Duodenal mucosa (tissue), 2 donors: ENCODE data around the gene SLFN14.
"Not testable (repeated sequence)": the region's sequence is repeated elsewhere in the genome, so short reads cannot be mapped to it uniquely, and the experiment has no call there.

ENCODE experiments used
- H3K27ac ChIP-seq: one replicate; pipeline ENCODE4 v1.7.0; 2013; ENCODE audit warnings: low read depth, low read length
- H3K27me3 ChIP-seq, 2 donors: one replicate each; pipeline ENCODE4 v1.7.0; 2013; ENCODE audit warnings: low read length in 2 of 2, control low read depth in 1 of 2; ENCODE audit not compliant: insufficient read depth in 2 of 2, control insufficient read depth in 1 of 2
- H3K36me3 ChIP-seq, 2 donors: one replicate each; pipeline ENCODE4 v1.7.0; 2013; ENCODE audit warnings: low read length in 2 of 2, control low read depth in 1 of 2; ENCODE audit not compliant: insufficient read depth in 2 of 2, control insufficient read depth in 1 of 2
- H3K4me1 ChIP-seq, 2 donors: one replicate each; pipeline ENCODE4 v1.7.0; 2013; ENCODE audit warnings: low read length in 2 of 2, control low read depth in 1 of 2; ENCODE audit not compliant: insufficient read depth in 2 of 2, control insufficient read depth in 1 of 2
- H3K4me3 ChIP-seq, 2 donors: one replicate each; pipeline ENCODE4 v1.7.0; 2013; ENCODE audit warnings: low read length in 2 of 2, low read depth in 1 of 2
- H3K9ac ChIP-seq, 2 donors: one replicate each; pipeline ENCODE4 v1.7.0; 2013; ENCODE audit warnings: low read length in 2 of 2, low read depth in 1 of 2
- H3K9me3 ChIP-seq, 2 donors: one replicate each; pipeline ENCODE4 v1.7.0; 2013; ENCODE audit warnings: low read length in 2 of 2, control low read depth in 1 of 2; ENCODE audit not compliant: control insufficient read depth in 1 of 2

Gene SLFN14

DNA sequence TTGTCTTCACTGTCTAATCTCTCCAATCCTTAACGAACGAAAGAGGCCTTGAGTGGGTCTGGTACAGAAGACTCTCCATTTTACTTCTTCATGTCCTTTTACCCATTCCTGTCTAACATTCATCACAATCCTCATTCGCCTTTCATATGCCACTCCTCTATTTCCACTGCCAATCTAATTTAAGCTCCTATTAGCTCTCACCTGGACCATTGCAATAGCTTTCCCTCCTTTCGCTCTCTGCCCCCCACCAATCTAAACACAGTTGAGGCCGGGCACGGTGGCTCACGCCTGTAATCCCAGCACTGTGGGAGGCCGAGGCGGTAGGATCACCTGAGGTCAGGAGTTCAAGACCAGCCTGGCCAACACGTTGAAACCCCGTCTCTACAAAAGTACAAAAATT is 6.3 kb upstream of the SLFN14 start:
- Histone ChIP-seq H3K9me3 (no peaks in the 10 kb centered on the region), H3K4me3 (peak overlapping the region in 1 of 2 donors; percentile 95), H3K27me3 (no peaks in the 10 kb centered on the region), H3K36me3 (no peaks in the 10 kb centered on the region), H3K4me1 (peaks cover 4 to 23% of the 10 kb centered on the region in 2 donors), H3K9ac (no peak overlapping the region), H3K27ac (no peak overlapping the region)

DNA sequence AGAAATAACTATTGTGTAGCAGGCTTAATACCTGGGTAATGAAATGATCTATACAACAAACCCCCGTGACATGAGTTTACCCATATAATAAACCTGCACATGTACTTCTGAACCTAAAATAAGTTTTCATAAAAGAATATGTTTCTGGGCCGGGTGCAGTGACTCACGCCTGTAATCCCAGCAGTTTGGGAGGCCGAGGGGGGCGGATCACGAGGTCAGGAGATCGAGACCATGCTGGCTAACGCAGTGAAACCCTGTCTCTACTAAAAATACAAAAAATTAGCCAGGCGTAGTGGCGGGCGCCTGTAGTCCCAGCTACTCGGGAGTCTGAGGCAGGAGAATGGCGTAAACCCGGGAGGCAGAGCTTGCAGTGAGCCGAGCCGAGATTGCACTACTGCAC is 2.6 kb upstream of the SLFN14 start:
- not testable (repeated sequence) for H3K36me3 ChIP-seq, H3K4me1 ChIP-seq, H3K9ac ChIP-seq, H3K4me3 ChIP-seq, H3K27ac ChIP-seq, H3K9me3 ChIP-seq, H3K27me3 ChIP-seq

DNA sequence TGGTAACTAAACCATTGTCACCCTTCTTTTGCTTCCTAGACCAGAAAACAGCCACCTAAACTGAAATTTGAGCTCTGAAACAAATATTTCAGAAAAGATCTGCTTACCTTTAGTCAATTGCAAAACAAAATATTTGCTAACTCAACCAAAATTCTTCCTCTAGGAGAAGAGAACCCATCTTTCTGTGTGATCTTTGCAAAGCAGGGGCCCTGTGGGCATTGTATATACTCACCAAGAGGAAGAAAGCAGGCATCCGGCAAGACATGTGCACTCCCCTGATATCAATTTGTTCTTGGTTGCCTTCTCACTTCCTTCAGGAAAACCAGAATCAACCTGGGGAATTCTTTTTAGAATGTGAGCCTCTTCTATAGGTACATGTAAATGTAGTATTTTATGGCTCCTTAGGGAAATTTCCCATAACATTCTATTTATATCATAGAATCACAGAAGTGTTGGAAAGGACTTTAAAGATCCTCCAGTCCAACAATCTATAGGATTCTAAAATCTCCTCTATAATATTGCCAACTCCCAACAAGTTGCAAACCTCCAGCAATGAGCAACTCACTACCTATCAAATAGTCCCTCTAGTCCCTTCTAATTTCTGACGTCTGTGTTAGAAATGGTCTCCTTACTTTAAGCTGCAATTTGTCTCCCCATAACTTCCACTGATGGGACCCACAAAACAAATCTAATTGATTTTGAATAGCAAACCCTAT is 966 bp downstream of the SLFN14 start:
- Histone ChIP-seq H3K4me3 (no peak overlapping the region), H3K4me1 (peaks cover 4 to 9% of the 10 kb centered on the region in 2 donors), H3K36me3 (no peaks in the 10 kb centered on the region), H3K9ac (no peak overlapping the region), H3K9me3 (no peaks in the 10 kb centered on the region), H3K27me3 (peaks cover 0 to 6% of the 10 kb centered on the region in 2 donors), H3K27ac (no peak overlapping the region)

DNA sequence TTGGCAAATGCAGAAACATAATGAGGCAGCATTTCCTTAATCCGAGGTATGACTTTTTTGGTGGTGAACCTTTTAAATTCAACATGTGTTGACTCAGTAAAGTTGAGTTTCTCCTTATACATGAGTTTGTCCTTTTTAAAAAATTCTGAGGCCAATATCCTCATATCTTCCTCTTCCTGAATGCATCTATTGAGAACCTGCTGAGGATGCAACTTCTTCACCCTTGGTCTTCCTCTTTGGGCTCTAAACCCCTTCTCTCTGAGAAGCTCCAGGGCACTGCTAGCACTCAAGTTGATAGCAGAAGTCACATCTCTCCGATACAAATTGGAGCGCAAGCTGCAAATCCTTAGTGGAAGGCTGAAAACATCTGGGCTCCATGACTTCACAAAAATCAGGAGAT is 3.3 kb downstream of the SLFN14 start:
- H3K27me3 ChIP-seq, result peaks cover 0 to 6% of the 10 kb centered on the region in 2 donors

DNA sequence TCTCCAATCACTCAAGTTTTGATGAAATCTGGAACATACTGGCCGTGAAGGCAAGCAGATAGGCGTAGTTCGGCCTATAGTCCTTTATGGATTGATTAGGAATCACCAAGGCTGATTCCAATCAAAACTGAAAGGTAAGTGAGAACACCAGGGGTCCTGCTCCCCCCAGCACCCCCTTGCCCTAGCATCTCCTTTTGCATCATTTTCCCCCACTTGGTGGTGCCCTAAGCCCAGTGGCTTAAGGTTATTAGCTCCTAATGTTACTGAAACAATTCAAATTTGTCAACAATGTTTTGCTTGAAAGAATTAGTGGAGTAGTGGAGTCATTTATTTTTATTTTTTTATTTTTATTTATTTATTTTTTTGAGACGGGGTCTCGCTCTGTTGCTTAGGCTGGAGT is 4.9 kb downstream of the SLFN14 start:
- Histone ChIP-seq H3K27me3 (peaks cover 0 to 6% of the 10 kb centered on the region in 2 donors), H3K4me3 (no peak overlapping the region), H3K9me3 (no peaks in the 10 kb centered on the region), H3K4me1 (peaks cover 4 to 5% of the 10 kb centered on the region in 2 donors), H3K36me3 (no peaks in the 10 kb centered on the region), H3K9ac (no peak overlapping the region), H3K27ac (no peak overlapping the region)

More for the DNA sequence above, 3.3 kb downstream of the SLFN14 start:
- no peaks in the 10 kb centered on the region for H3K36me3 ChIP-seq
- H3K4me3 ChIP-seq, result no peak overlapping the region
- no peak overlapping the region for H3K27ac ChIP-seq
- no peak overlapping the region for H3K9ac ChIP-seq
- no peaks in the 10 kb centered on the region for H3K9me3 ChIP-seq
- H3K4me1 ChIP-seq, result peaks cover 4 to 9% of the 10 kb centered on the region in 2 donors

DNA sequence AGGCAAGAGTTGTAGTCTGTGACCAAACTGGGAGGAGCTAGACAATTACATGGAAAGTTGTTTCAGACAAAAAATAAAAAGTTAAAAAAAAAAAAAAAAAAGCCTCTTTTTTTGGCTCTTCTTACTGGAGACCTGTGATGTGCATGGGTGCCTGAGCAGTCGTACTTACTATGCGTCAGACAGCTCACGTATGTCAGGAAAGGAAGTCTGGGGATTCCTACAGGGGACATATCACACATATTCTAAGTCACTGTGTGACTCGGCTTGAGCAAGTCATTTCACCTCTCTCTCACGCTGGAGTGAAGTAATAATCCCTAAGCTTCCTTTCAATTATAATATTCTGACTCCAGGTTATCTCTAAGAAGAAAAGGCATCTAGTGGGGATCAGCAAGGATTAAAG is 6.0 kb downstream of the SLFN14 start:
- Histone ChIP-seq H3K9ac (no peak overlapping the region), H3K36me3 (no peaks in the 10 kb centered on the region), H3K27me3 (peaks cover 0 to 6% of the 10 kb centered on the region in 2 donors), H3K27ac (no peak overlapping the region), H3K4me1 (no peaks in the 10 kb centered on the region), H3K4me3 (no peak overlapping the region), H3K9me3 (no peaks in the 10 kb centered on the region)

DNA sequence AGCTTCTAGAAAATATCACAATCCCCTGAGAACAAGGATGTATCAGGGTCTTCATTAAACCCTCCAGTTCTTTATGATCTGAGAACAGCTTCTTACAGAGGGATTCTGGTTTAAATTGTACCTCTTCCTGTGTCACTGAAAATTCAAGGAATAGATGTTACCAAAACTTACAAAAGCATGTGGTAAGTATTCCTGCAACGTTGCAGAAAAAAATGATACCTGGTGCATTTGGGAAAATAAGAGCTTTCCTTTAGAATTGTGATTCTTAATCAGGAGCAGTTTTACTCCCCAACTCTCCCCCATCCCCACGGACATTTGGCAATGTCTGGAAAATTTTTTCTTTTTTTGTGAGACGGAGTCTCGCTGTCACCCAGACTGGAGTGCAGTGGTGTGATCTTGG is 7.3 kb downstream of the SLFN14 start:
- Histone ChIP-seq H3K36me3 (no peaks in the 10 kb centered on the region), H3K27me3 (peaks cover 0 to 6% of the 10 kb centered on the region in 2 donors), H3K4me1 (no peaks in the 10 kb centered on the region), H3K9me3 (no peaks in the 10 kb centered on the region), H3K4me3 (no peak overlapping the region), H3K27ac (no peak overlapping the region), H3K9ac (no peak overlapping the region)

DNA sequence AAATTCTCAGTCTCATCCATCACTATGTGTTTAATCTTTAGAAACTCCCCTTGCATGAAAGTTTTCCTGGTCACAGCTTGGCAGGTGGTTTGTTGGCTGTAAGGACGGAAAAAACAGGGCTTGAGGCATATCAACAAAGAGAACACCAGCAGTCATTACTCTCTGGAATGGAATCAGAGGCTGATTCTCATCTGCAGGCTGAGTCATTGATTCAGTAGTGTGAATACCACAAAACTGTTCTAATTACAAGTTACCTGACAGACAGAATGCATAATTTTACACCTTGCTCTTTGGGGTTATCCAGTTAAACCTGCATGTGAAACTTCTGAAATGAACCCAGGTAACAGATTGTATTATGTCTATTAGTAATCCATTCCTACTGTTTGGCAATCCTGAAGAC is 11.6 kb downstream of the SLFN14 start:
- Histone ChIP-seq H3K4me3 (no peak overlapping the region), H3K27ac (no peak overlapping the region), H3K27me3 (no peaks in the 10 kb centered on the region)

DNA sequence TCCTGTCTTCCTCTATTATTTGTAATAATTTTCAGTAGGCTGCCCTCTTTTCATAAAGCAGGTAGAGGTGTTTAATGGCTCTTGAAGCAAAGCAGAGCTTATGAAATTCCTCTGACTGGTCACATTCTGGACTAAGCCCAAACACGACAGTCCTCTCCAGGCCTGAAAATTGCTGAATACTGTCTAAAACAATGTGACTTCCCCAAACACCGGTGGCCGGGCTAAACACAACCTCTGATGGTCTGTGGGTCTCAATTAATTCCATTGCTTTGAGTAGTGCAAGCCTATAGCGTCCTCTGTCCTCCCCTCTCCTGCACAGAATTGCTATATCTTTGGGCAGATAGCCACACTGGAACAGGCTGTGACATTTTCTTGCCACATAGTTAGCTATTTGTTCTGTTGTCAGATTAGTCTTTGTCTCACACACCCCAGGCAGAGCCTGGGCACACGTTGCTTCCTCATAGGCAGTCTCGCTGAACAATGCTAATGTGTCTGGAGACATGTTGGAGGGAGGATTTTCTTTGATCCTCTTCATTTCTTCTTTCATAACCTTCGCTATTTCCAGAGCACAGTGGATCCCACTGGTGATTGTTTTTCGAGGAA is 12.3 kb downstream of the SLFN14 start:
- Histone ChIP-seq H3K4me3 (no peak overlapping the region), H3K4me1 (no peaks in the 10 kb centered on the region), H3K36me3 (no peaks in the 10 kb centered on the region), H3K27ac (no peak overlapping the region), H3K27me3 (no peaks in the 10 kb centered on the region), H3K9ac (no peak overlapping the region), H3K9me3 (no peaks in the 10 kb centered on the region)

More for the DNA sequence above, 11.6 kb downstream of the SLFN14 start:
- H3K4me1 ChIP-seq, result no peaks in the 10 kb centered on the region
- H3K9ac ChIP-seq, result no peak overlapping the region
- H3K9me3 ChIP-seq, result no peaks in the 10 kb centered on the region
- H3K36me3 ChIP-seq, result no peaks in the 10 kb centered on the region

DNA sequence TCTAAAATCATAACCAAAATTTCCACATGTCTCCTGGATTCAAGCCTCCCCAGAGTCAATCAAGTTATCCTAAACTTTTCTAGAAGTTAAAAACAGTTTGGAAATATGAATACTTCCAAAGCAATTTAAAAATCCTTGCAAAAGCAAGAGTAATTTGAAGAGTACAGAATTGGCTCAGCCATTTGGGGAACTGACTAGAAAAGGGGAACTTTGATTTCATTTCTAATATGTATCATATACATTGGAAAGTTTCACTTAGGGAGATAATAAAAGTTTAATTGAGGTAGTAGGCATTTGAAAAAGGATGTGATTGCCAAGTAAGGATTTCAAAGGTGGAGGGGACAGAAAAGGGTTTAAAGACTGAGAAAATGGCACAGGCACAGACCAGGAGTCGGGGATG is 14.1 kb downstream of the SLFN14 start:
- Histone ChIP-seq H3K27ac (no peak overlapping the region), H3K4me3 (no peak overlapping the region), H3K9ac (no peak overlapping the region), H3K9me3 (no peaks in the 10 kb centered on the region), H3K36me3 (no peaks in the 10 kb centered on the region), H3K27me3 (no peaks in the 10 kb centered on the region), H3K4me1 (no peaks in the 10 kb centered on the region)
